ENCODE data around the gene GLIS1.

The GLIS1 gene

GRCh38 chr1:53620061-53620855, 118.7 kb downstream of the GLIS1 start:
- no peak for DNase-seq
- no peaks in the 10 kb centered on the region for H3K36me3 ChIP-seq (ENCODE audit: control insufficient read depth, insufficient read depth, low read length)
- no peaks in the 10 kb centered on the region for H3K27me3 ChIP-seq (replicated peaks; ENCODE audit: control insufficient read depth, insufficient read depth, low read length, poor library complexity, severe bottlenecking)
- H3K4me1 ChIP-seq (ENCODE audit: control insufficient read depth, insufficient read depth, low read length, poor library complexity, severe bottlenecking): no peaks in the 10 kb centered on the region
- H3K9me3 ChIP-seq (ENCODE audit: control insufficient read depth, low read length): no peaks in the 10 kb centered on the region
- no peak overlapping the region for H3K4me3 ChIP-seq (ENCODE audit: insufficient read depth, low read depth, low read length, poor library complexity, severe bottlenecking)
- H3K27ac ChIP-seq (ENCODE audit: insufficient read depth, low read length, poor library complexity, severe bottlenecking): no peak overlapping the region

- Histone ChIP-seq H3K36me3 (ENCODE audit: control insufficient read depth, insufficient read depth, low read length) (no peaks in the 10 kb centered on the region), H3K27me3 (replicated peaks; ENCODE audit: control insufficient read depth, insufficient read depth, low read length, poor library complexity, severe bottlenecking) (no peaks in the 10 kb centered on the region), H3K9me3 (ENCODE audit: control insufficient read depth, low read length) (no peaks in the 10 kb centered on the region), H3K4me1 (ENCODE audit: control insufficient read depth, insufficient read depth, low read length, poor library complexity, severe bottlenecking) (no peaks in the 10 kb centered on the region), H3K4me3 (ENCODE audit: insufficient read depth, low read depth, low read length, poor library complexity, severe bottlenecking) (no peak overlapping the region), H3K27ac (ENCODE audit: insufficient read depth, low read length, poor library complexity, severe bottlenecking) (no peak overlapping the region)
- DNase-seq: no peak
These were observed 119.5 kb downstream of the GLIS1 start for GRCh38 chr1:53619367-53620060.

- Histone ChIP-seq H3K27ac (ENCODE audit: insufficient read depth, low read length, poor library complexity, severe bottlenecking) (no peak overlapping the region), H3K27me3 (replicated peaks; ENCODE audit: control insufficient read depth, insufficient read depth, low read length, poor library complexity, severe bottlenecking) (no peaks in the 10 kb centered on the region), H3K36me3 (ENCODE audit: control insufficient read depth, insufficient read depth, low read length) (no peaks in the 10 kb centered on the region), H3K9me3 (ENCODE audit: control insufficient read depth, low read length) (no peaks in the 10 kb centered on the region), H3K4me3 (ENCODE audit: insufficient read depth, low read depth, low read length, poor library complexity, severe bottlenecking) (no peak overlapping the region), H3K4me1 (ENCODE audit: control insufficient read depth, insufficient read depth, low read length, poor library complexity, severe bottlenecking) (no peaks in the 10 kb centered on the region)
- DNase-seq: no peak
These were observed 120.2 kb downstream of the GLIS1 start for GRCh38 chr1:53618500-53619366.

GRCh38 chr1:53617851-53618499, 121.0 kb downstream of the GLIS1 start:
- H3K27me3 ChIP-seq (replicated peaks; ENCODE audit: control insufficient read depth, insufficient read depth, low read length, poor library complexity, severe bottlenecking): no peaks in the 10 kb centered on the region
- H3K9me3 ChIP-seq (ENCODE audit: control insufficient read depth, low read length): no peaks in the 10 kb centered on the region
- H3K4me1 ChIP-seq (ENCODE audit: control insufficient read depth, insufficient read depth, low read length, poor library complexity, severe bottlenecking): no peaks in the 10 kb centered on the region
- no peaks in the 10 kb centered on the region for H3K36me3 ChIP-seq (ENCODE audit: control insufficient read depth, insufficient read depth, low read length)
- H3K4me3 ChIP-seq (ENCODE audit: insufficient read depth, low read depth, low read length, poor library complexity, severe bottlenecking): no peak overlapping the region
- no peak overlapping the region for H3K27ac ChIP-seq (ENCODE audit: insufficient read depth, low read length, poor library complexity, severe bottlenecking)
- DNase-seq: no peak

- H3K4me1 ChIP-seq (ENCODE audit: control insufficient read depth, insufficient read depth, low read length, poor library complexity, severe bottlenecking): no peaks in the 10 kb centered on the region
- no peak overlapping the region for H3K27ac ChIP-seq (ENCODE audit: insufficient read depth, low read length, poor library complexity, severe bottlenecking)
- no peaks in the 10 kb centered on the region for H3K27me3 ChIP-seq (replicated peaks; ENCODE audit: control insufficient read depth, insufficient read depth, low read length, poor library complexity, severe bottlenecking)
- DNase-seq: no peak
- no peak overlapping the region for H3K4me3 ChIP-seq (ENCODE audit: insufficient read depth, low read depth, low read length, poor library complexity, severe bottlenecking)
- no peaks in the 10 kb centered on the region for H3K9me3 ChIP-seq (ENCODE audit: control insufficient read depth, low read length)
- H3K36me3 ChIP-seq (ENCODE audit: control insufficient read depth, insufficient read depth, low read length): no peaks in the 10 kb centered on the region
These were observed 121.6 kb downstream of the GLIS1 start for GRCh38 chr1:53617382-53617781.

GRCh38 chr1:53616927-53617326, 122.0 kb downstream of the GLIS1 start:
- no peak for DNase-seq
- no peaks in the 10 kb centered on the region for H3K27me3 ChIP-seq (replicated peaks; ENCODE audit: control insufficient read depth, insufficient read depth, low read length, poor library complexity, severe bottlenecking)
- H3K36me3 ChIP-seq (ENCODE audit: control insufficient read depth, insufficient read depth, low read length): no peaks in the 10 kb centered on the region
- no peak overlapping the region for H3K27ac ChIP-seq (ENCODE audit: insufficient read depth, low read length, poor library complexity, severe bottlenecking)
- H3K9me3 ChIP-seq (ENCODE audit: control insufficient read depth, low read length): no peaks in the 10 kb centered on the region
- H3K4me1 ChIP-seq (ENCODE audit: control insufficient read depth, insufficient read depth, low read length, poor library complexity, severe bottlenecking): no peaks in the 10 kb centered on the region
- H3K4me3 ChIP-seq (ENCODE audit: insufficient read depth, low read depth, low read length, poor library complexity, severe bottlenecking): no peak overlapping the region

- no peaks in the 10 kb centered on the region for H3K4me1 ChIP-seq (ENCODE audit: control insufficient read depth, insufficient read depth, low read length, poor library complexity, severe bottlenecking)
- no peak for DNase-seq
- H3K4me3 ChIP-seq (ENCODE audit: insufficient read depth, low read depth, low read length, poor library complexity, severe bottlenecking): no peak overlapping the region
- no peaks in the 10 kb centered on the region for H3K9me3 ChIP-seq (ENCODE audit: control insufficient read depth, low read length)
- H3K36me3 ChIP-seq (ENCODE audit: control insufficient read depth, insufficient read depth, low read length): no peaks in the 10 kb centered on the region
- H3K27me3 ChIP-seq (replicated peaks; ENCODE audit: control insufficient read depth, insufficient read depth, low read length, poor library complexity, severe bottlenecking): no peaks in the 10 kb centered on the region
- no peak overlapping the region for H3K27ac ChIP-seq (ENCODE audit: insufficient read depth, low read length, poor library complexity, severe bottlenecking)
These were observed 122.5 kb downstream of the GLIS1 start for GRCh38 chr1:53616511-53616910.

GRCh38 chr1:53615101-53615500, 123.9 kb downstream of the GLIS1 start:
- H3K36me3 ChIP-seq (ENCODE audit: control insufficient read depth, insufficient read depth, low read length): no peaks in the 10 kb centered on the region
- no peak overlapping the region for H3K4me3 ChIP-seq (ENCODE audit: insufficient read depth, low read depth, low read length, poor library complexity, severe bottlenecking)
- no peaks in the 10 kb centered on the region for H3K4me1 ChIP-seq (ENCODE audit: control insufficient read depth, insufficient read depth, low read length, poor library complexity, severe bottlenecking)
- H3K27me3 ChIP-seq (replicated peaks; ENCODE audit: control insufficient read depth, insufficient read depth, low read length, poor library complexity, severe bottlenecking): no peaks in the 10 kb centered on the region
- H3K9me3 ChIP-seq (ENCODE audit: control insufficient read depth, low read length): no peaks in the 10 kb centered on the region
- H3K27ac ChIP-seq (ENCODE audit: insufficient read depth, low read length, poor library complexity, severe bottlenecking): no peak overlapping the region
- no peak for DNase-seq

GRCh38 chr1:53614231-53615021, 124.5 kb downstream of the GLIS1 start:
- H3K27me3 ChIP-seq (replicated peaks; ENCODE audit: control insufficient read depth, insufficient read depth, low read length, poor library complexity, severe bottlenecking): no peaks in the 10 kb centered on the region
- H3K4me1 ChIP-seq (ENCODE audit: control insufficient read depth, insufficient read depth, low read length, poor library complexity, severe bottlenecking): no peaks in the 10 kb centered on the region
- DNase-seq: no peak
- no peak overlapping the region for H3K27ac ChIP-seq (ENCODE audit: insufficient read depth, low read length, poor library complexity, severe bottlenecking)
- no peaks in the 10 kb centered on the region for H3K36me3 ChIP-seq (ENCODE audit: control insufficient read depth, insufficient read depth, low read length)
- no peaks in the 10 kb centered on the region for H3K9me3 ChIP-seq (ENCODE audit: control insufficient read depth, low read length)
- H3K4me3 ChIP-seq (ENCODE audit: insufficient read depth, low read depth, low read length, poor library complexity, severe bottlenecking): no peak overlapping the region

All from effector memory CD4-positive, alpha-beta T cell (primary cell).